CD4-positive, alpha-beta T cell (primary cell): ENCODE results near the gene TNS3. TPM values are rescaled to one million over a fixed set of nuclear protein-coding genes. Genes with fewer than 3 reads are reported as not detected.

Source experiments
- ATAC-seq: fragments of 200-7000 bp; cut with Tn5 transposase; one replicate; pipeline ENCODE4 v1.10.0; 2022; ENCODE audit warnings: mild to moderate bottlenecking; ENCODE audit not compliant: poor library complexity
- CTCF ChIA-PET: fragments of 350-600 bp; sonication (Branson Sonifier 250); formaldehyde crosslinking; loops from one replicate; lab custom pipeline; 2021; ENCODE audit warnings: antibody characterized with exemption, inconsistent platforms; lab: Charles Lee
- POLR2A ChIA-PET: fragments of 350-600 bp; sonication (Branson Sonifier 250); formaldehyde crosslinking; loops from one replicate; lab custom pipeline; 2021; ENCODE audit warnings: antibody characterized with exemption, inconsistent platforms; lab: Charles Lee
- DNase-seq, 14 experiments: peaks; one replicate each; pipeline ENCODE4 v3.0.0-alpha.2; 2013 to 2020; ENCODE audit warnings: mixed read lengths in 2 of 14
- H3K27ac ChIP-seq, 2 donors: one replicate each; pipeline versions ENCODE4 v1.5.1 to v1.7.0; 2013; ENCODE audit warnings: low read length in 2 of 2, low read depth in 1 of 2, mild to moderate bottlenecking in 1 of 2
- H3K27me3 ChIP-seq, 2 experiments: 1 replicate in 1 of 2; 2 replicates in 1 of 2; pipeline versions ENCODE4 v1.6.1 to v1.7.0; 2013; ENCODE audit warnings: low read length in 2 of 2, control low read depth in 1 of 2, mild to moderate bottlenecking in 1 of 2, moderate library complexity in 1 of 2; ENCODE audit not compliant: insufficient read depth in 2 of 2, control insufficient read depth in 1 of 2
- H3K36me3 ChIP-seq: one replicate; pipeline ENCODE4 v1.6.1; 2013; ENCODE audit warnings: low read length, control low read depth; ENCODE audit not compliant: insufficient read depth
- H3K4me1 ChIP-seq: one replicate; pipeline ENCODE4 v1.6.1; 2013; ENCODE audit warnings: low read length, control low read depth; ENCODE audit not compliant: insufficient read depth
- H3K4me3 ChIP-seq: one replicate; pipeline ENCODE4 v1.5.1; 2013; ENCODE audit warnings: mild to moderate bottlenecking, low read length, moderate library complexity
- H3K9me3 ChIP-seq, 2 experiments: 1 replicate in 1 of 2; 2 replicates in 1 of 2; pipeline versions ENCODE4 v1.6.1 to v1.7.0; 2013; ENCODE audit warnings: low read length in 2 of 2, mild to moderate bottlenecking in 2 of 2, control low read depth in 1 of 2, moderate library complexity in 1 of 2; ENCODE audit not compliant: control insufficient read depth in 1 of 2, insufficient read depth in 1 of 2
- H3K27ac Mint-ChIP-seq: one replicate; pipeline ENCODE4 v1.8.0; 2020; ENCODE audit warnings: mixed read lengths
- H3K27me3 Mint-ChIP-seq: one replicate; pipeline ENCODE4 v1.8.0; 2021; ENCODE audit warnings: mixed read lengths
- H3K36me3 Mint-ChIP-seq: one replicate; pipeline ENCODE4 v1.8.0; 2021; ENCODE audit warnings: low read depth, mixed read lengths
- H3K4me1 Mint-ChIP-seq: one replicate; pipeline ENCODE4 v1.8.0; 2021; ENCODE audit warnings: low read depth, mixed read lengths
- H3K4me3 Mint-ChIP-seq: one replicate; pipeline ENCODE4 v1.8.0; 2020; ENCODE audit warnings: mild to moderate bottlenecking, mixed read lengths
- H3K9me3 Mint-ChIP-seq: one replicate; pipeline ENCODE4 v1.8.0; 2020; ENCODE audit warnings: mixed read lengths
- intact Hi-C, 2 experiments: fragments of 100-400 bp; cut with DNase I in 1 of 2; cut with micrococcal nuclease in 1 of 2; formaldehyde crosslinking; loops; one replicate each; pipeline versions ENCODE4 v1.15.1 to v1.9.0; 2023 to 2025; cut with DNase I, micrococcal nuclease
- total RNA-seq, 174 experiments: library from RNA in 2 of 174; stranded (reverse) in 2 of 174; gene quantifications; one replicate each; pipeline ENCODE4 v1.2.3 and lab custom pipeline; 2021 to 2026
- TF ChIP-seq, protein P1 (sequence below): fragments of 200-600 bp; IDR thresholded peaks from one replicate; pipeline ENCODE4 v1.8.0; 2022; ENCODE audit warnings: antibody characterized with exemption, mild to moderate bottlenecking

TNS3 gene
- total RNA-seq, 2 experiments from 2014 or later: 0.16 to 0.47 TPM

DNA sequence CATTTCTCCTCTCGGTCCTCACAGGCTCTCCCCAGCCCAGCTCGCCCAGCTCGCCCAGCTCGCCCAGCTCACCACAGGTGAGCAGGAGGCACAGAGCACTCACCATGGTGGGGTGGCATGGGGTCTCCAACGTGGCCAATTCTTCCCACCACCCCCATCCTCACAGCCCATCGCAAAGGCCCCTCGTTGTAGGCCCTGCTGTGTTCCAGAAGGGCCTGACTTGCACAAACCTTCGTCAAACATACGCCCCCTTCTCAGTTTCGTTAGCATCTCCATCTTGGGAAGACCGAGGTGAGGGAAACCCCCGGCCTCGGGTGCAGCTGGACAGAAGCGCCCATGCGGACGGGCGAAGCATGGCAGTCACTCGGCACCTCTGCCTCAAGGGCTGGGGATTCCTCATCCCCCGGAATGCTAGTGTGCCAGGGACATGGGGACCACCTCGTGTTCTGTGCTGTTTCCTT, 304.6 kb downstream of the TNS3 start:
- TF ChIP-seq, protein P1, sequence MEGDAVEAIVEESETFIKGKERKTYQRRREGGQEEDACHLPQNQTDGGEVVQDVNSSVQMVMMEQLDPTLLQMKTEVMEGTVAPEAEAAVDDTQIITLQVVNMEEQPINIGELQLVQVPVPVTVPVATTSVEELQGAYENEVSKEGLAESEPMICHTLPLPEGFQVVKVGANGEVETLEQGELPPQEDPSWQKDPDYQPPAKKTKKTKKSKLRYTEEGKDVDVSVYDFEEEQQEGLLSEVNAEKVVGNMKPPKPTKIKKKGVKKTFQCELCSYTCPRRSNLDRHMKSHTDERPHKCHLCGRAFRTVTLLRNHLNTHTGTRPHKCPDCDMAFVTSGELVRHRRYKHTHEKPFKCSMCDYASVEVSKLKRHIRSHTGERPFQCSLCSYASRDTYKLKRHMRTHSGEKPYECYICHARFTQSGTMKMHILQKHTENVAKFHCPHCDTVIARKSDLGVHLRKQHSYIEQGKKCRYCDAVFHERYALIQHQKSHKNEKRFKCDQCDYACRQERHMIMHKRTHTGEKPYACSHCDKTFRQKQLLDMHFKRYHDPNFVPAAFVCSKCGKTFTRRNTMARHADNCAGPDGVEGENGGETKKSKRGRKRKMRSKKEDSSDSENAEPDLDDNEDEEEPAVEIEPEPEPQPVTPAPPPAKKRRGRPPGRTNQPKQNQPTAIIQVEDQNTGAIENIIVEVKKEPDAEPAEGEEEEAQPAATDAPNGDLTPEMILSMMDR: no peak
- H3K27me3 Mint-ChIP-seq: no peaks in the 10 kb centered on the region
- Histone ChIP-seq H3K27ac (no peak overlapping the region), H3K27me3 (no peaks in the 10 kb centered on the region), H3K4me1 (no peaks in the 10 kb centered on the region), H3K4me3 (no peak overlapping the region), H3K36me3 (no peaks in the 10 kb centered on the region), H3K9me3 (peaks cover 0 to 18% of the 10 kb centered on the region in 2 experiments)
- no peak overlapping the region for H3K27ac Mint-ChIP-seq
- H3K4me3 Mint-ChIP-seq: no peak overlapping the region
- H3K36me3 Mint-ChIP-seq: no peaks in the 10 kb centered on the region
- DNase-seq (no peak), ATAC-seq (no peak)
- POLR2A ChIA-PET: no interaction called here
- H3K4me1 Mint-ChIP-seq: no peaks in the 10 kb centered on the region
- intact Hi-C loops: no loop called here
- CTCF ChIA-PET: no interaction called here
- no peaks in the 10 kb centered on the region for H3K9me3 Mint-ChIP-seq

GRCh38 chr7:47273974-47274766, 307.7 kb downstream of the TNS3 start:
- H3K4me3 Mint-ChIP-seq: no peak overlapping the region
- no peaks in the 10 kb centered on the region for H3K27me3 ChIP-seq
- no peak overlapping the region for H3K27ac ChIP-seq
- ChIA-PET POLR2A (no interaction called here), CTCF (no interaction called here)
- no peaks in the 10 kb centered on the region for H3K4me1 ChIP-seq
- H3K9me3 ChIP-seq: peaks cover 0 to 3% of the 10 kb centered on the region in 2 experiments
- H3K27me3 Mint-ChIP-seq: no peaks in the 10 kb centered on the region
- intact Hi-C loops: no loop called here
- H3K27ac Mint-ChIP-seq: no peak overlapping the region
- H3K36me3 ChIP-seq: no peaks in the 10 kb centered on the region
- no peaks in the 10 kb centered on the region for H3K36me3 Mint-ChIP-seq
- no peak overlapping the region for H3K4me3 ChIP-seq
- H3K4me1 Mint-ChIP-seq: no peaks in the 10 kb centered on the region
- DNase-seq (no peak), ATAC-seq (no peak)
- TF ChIP-seq, protein P1: no peak
- H3K9me3 Mint-ChIP-seq: no peaks in the 10 kb centered on the region

DNA sequence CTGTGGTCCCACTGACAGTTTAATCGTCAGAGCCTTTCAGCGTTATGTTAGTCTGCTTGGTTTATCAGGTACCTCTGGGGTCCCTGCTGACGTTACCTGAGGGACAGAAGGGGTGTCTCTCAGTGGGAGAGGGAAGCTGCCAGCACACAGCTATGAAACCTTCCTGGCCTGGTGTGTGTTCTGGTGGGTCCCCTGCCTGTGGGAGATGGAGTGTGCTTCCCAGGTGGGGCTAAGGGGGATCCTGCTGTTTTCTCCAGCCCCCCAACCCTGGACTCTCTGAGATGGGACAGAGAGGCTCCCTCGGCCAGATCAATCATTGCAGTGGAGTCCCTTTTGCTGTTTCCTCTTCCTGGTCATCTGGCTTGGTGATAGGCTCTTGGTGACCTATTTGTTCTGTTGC, 308.8 kb downstream of the TNS3 start:
- Mint-ChIP-seq H3K27me3 (no peaks in the 10 kb centered on the region), H3K27ac (no peak overlapping the region), H3K4me1 (no peaks in the 10 kb centered on the region), H3K4me3 (no peak overlapping the region), H3K9me3 (peaks cover under 1% of the 10 kb centered on the region), H3K36me3 (no peaks in the 10 kb centered on the region)
- Histone ChIP-seq H3K27ac (no peak overlapping the region), H3K36me3 (no peaks in the 10 kb centered on the region), H3K27me3 (no peaks in the 10 kb centered on the region), H3K9me3 (peaks cover 0 to 3% of the 10 kb centered on the region in 2 experiments), H3K4me3 (no peak overlapping the region), H3K4me1 (no peaks in the 10 kb centered on the region)
- intact Hi-C loops: no loop called here
- ChIA-PET CTCF (no interaction called here), POLR2A (no interaction called here)
- TF ChIP-seq, protein P1: no peak
- DNase-seq: no peak
- no peak for ATAC-seq
